IPS-NIHi7 (cell line): ENCODE data around the gene ZMIZ1.

Experiments used
- DNase-seq: peaks from one replicate; pipeline ENCODE4 v3.0.0; 2012; ENCODE audit warnings: mixed read lengths; ENCODE audit errors: extremely low spot score

ZMIZ1 gene

GRCh38 chr10:79119306-79119705 lies 50.5 kb downstream of the ZMIZ1 start:
- DNase-seq = no peak

- DNase-seq = no peak
These were observed 54.8 kb downstream of the ZMIZ1 start for GRCh38 chr10:79123547-79123963.

GRCh38 chr10:79124066-79124465 lies 55.3 kb downstream of the ZMIZ1 start:
- no peak for DNase-seq

- DNase-seq = no peak
These were observed 56.3 kb downstream of the ZMIZ1 start for GRCh38 chr10:79125092-79125491.

GRCh38 chr10:79126351-79127080 lies 57.8 kb downstream of the ZMIZ1 start:
- no peak for DNase-seq

GRCh38 chr10:79127151-79127961 lies 58.6 kb downstream of the ZMIZ1 start:
- peak; percentile 71 for DNase-seq

GRCh38 chr10:79128241-79128922 lies 59.6 kb downstream of the ZMIZ1 start:
- no peak for DNase-seq

- no peak for DNase-seq
These were observed 60.1 kb downstream of the ZMIZ1 start for GRCh38 chr10:79128923-79129305.

GRCh38 chr10:79129361-79129997 lies 60.7 kb downstream of the ZMIZ1 start:
- DNase-seq = peak; percentile 91

- DNase-seq = no peak
These were observed 61.5 kb downstream of the ZMIZ1 start for GRCh38 chr10:79130255-79130654.

GRCh38 chr10:79130846-79131245 lies 62.1 kb downstream of the ZMIZ1 start:
- peak; percentile 48 for DNase-seq

- DNase-seq = no peak
These were observed 63.3 kb downstream of the ZMIZ1 start for GRCh38 chr10:79131836-79132631.

GRCh38 chr10:79132681-79133381 lies 64.1 kb downstream of the ZMIZ1 start:
- DNase-seq = no peak

GRCh38 chr10:79133416-79133815 lies 64.7 kb downstream of the ZMIZ1 start:
- DNase-seq = no peak

GRCh38 chr10:79135790-79136189 lies 67.0 kb downstream of the ZMIZ1 start:
- DNase-seq = no peak

GRCh38 chr10:79136236-79137005 lies 67.7 kb downstream of the ZMIZ1 start:
- no peak for DNase-seq

GRCh38 chr10:79137300-79137756 lies 68.6 kb downstream of the ZMIZ1 start:
- DNase-seq = no peak

- no peak for DNase-seq
These were observed 69.1 kb downstream of the ZMIZ1 start for GRCh38 chr10:79137826-79138225.

- DNase-seq = no peak
These were observed 69.8 kb downstream of the ZMIZ1 start for GRCh38 chr10:79138449-79139123.
